HepG2 (cell line): Measurements from ENCODE around the gene HLA-B. TPM values are rescaled to one million over a fixed set of nuclear protein-coding genes. Genes with fewer than 3 reads are reported as not detected.

Experiments used
- ATAC-seq: fragments of 200-7000 bp; cut with Tn5 transposase; 3 replicates; pipeline ENCODE4 v1.9.1; 2020; ENCODE audit warnings: mild to moderate bottlenecking, moderate library complexity
- BruUV-seq: library from RNA; stranded (reverse); fragments of 400-500 nt; replicated peaks from 2 replicates; lab custom pipeline; 2021; lab: Mats Ljungman, UMichigan
- CTCF ChIA-PET: fragments of 300-600 bp; formaldehyde crosslinking; extraction: SDS; loops from one replicate; lab custom pipeline; 2021; ENCODE audit warnings: low total read pairs, inconsistent platforms, low intra/inter-chr PET ratio; lab: Yijun Ruan, JAX
- POLR2A ChIA-PET: fragments of 350-600 bp; sonication (Branson Sonifier 250); formaldehyde crosslinking; loops from one replicate; lab custom pipeline; 2020; ENCODE audit warnings: antibody characterized with exemption, inconsistent platforms; lab: Yijun Ruan, JAX
- DNase-seq: peaks from one replicate; pipeline ENCODE4 v3.0.0-alpha.2; 2015; ENCODE audit warnings: low spot score
- FAIRE-seq: peaks from 3 replicates; lab custom pipeline; 2011; peaks lifted over from hg19 to GRCh38; lab: Jason Lieb, UNC
- H2AFZ ChIP-seq: one replicate; pipeline ENCODE4 v1.6.1; 2011; ENCODE audit warnings: low read length, inconsistent platforms
- H3K27ac ChIP-seq: fragments of 300-600 bp; 3 replicates; pipeline ENCODE4 v1.8.0; 2011; ENCODE audit warnings: mixed run types, mild to moderate bottlenecking, mixed read lengths, low read length, inconsistent platforms; ENCODE audit not compliant: insufficient read depth; ENCODE audit errors: extremely low read length
- H3K27me3 ChIP-seq, 2 experiments: fragments of 200-600 bp in 1 of 2; 2 replicates in 1 of 2; 3 replicates in 1 of 2; pipeline versions ENCODE4 v1.6.0 to v1.8.0; 2011; ENCODE audit warnings: low read length in 2 of 2, mild to moderate bottlenecking in 2 of 2, moderate library complexity in 2 of 2, inconsistent platforms in 1 of 2; ENCODE audit not compliant: insufficient read depth in 2 of 2, control insufficient read depth in 1 of 2
- H3K36me3 ChIP-seq, 2 experiments: fragments of 200-600 bp in 1 of 2; replicated peaks in 1 of 2; 2 replicates in 1 of 2; 3 replicates in 1 of 2; pipeline versions ENCODE4 v1.5.1 to v1.8.0; 2011; ENCODE audit warnings: low read length in 2 of 2, inconsistent platforms in 1 of 2; ENCODE audit not compliant: insufficient read depth in 2 of 2, control insufficient read depth in 1 of 2
- H3K4me1 ChIP-seq: 2 replicates; pipeline ENCODE4 v1.5.1; 2012; ENCODE audit warnings: low read length, inconsistent platforms; ENCODE audit not compliant: insufficient read depth
- H3K4me2 ChIP-seq: 2 replicates; pipeline ENCODE4 v1.6.0; 2011; ENCODE audit warnings: low read depth, low read length, inconsistent platforms
- H3K4me3 ChIP-seq, 3 experiments: fragments of 200-600 bp in 1 of 3; sonication (generic), shearing (Covaris generic) in 1 of 3; replicated peaks in 1 of 3; 2 replicates each; pipeline ENCODE4 v1.5.1; 2011 to 2016; ENCODE audit warnings: low read length in 3 of 3, inconsistent platforms in 2 of 3, low read depth in 2 of 3, mild to moderate bottlenecking in 2 of 3, control low read depth in 1 of 3, mixed read lengths in 1 of 3; ENCODE audit not compliant: insufficient read depth in 1 of 3
- H3K79me2 ChIP-seq: one replicate; pipeline ENCODE4 v1.6.1; 2011; ENCODE audit warnings: low read length, inconsistent platforms; ENCODE audit not compliant: insufficient read depth
- H3K9ac ChIP-seq: 2 replicates; pipeline ENCODE4 v1.6.0; 2011; ENCODE audit warnings: mild to moderate bottlenecking, low read depth, low read length, inconsistent platforms; ENCODE audit not compliant: insufficient read depth
- H3K9me3 ChIP-seq: 2 replicates; pipeline ENCODE4 v1.5.1; 2012; ENCODE audit warnings: mild to moderate bottlenecking, low read length
- H4K20me1 ChIP-seq: 2 replicates; pipeline ENCODE4 v1.6.0; 2011; ENCODE audit warnings: inconsistent platforms, mild to moderate bottlenecking, low read length, moderate library complexity; ENCODE audit not compliant: insufficient read depth
- LCORL ChIP-seq, 2 experiments: fragments of 450-650 bp in 1 of 2; sonication (generic) in 1 of 2; formaldehyde crosslinking in 1 of 2; IDR thresholded peaks; 2 replicates each; pipeline versions ENCODE4 v1.5.0 to v1.6.1; 2017 to 2020; ENCODE audit warnings: antibody characterized with exemption in 1 of 2, missing genetic modification reagents in 1 of 2
- NR3C1 ChIP-seq: sonication (generic); formaldehyde crosslinking; IDR thresholded peaks from 2 replicates; pipeline ENCODE4 v1.4.0; 2020; ENCODE audit warnings: missing genetic modification reagents
- PLRG1 ChIP-seq: fragments of 450-650 bp; conservative IDR thresholded peaks from 2 replicates; pipeline ENCODE4 v1.6.1; 2016
- ZBTB1 ChIP-seq: sonication (generic); formaldehyde crosslinking; IDR thresholded peaks from 2 replicates; pipeline ENCODE4 v1.4.0; 2020; ENCODE audit warnings: missing genetic modification reagents, borderline replicate concordance
- ZNF263 ChIP-seq: sonication (generic); formaldehyde crosslinking; IDR thresholded peaks from 2 replicates; pipeline ENCODE4 v1.4.0; 2020; ENCODE audit warnings: missing genetic modification reagents
- ZNF274 ChIP-seq: sonication (generic); formaldehyde crosslinking; IDR thresholded peaks from 2 replicates; pipeline ENCODE4 v1.5.1; 2020; ENCODE audit warnings: mild to moderate bottlenecking, missing genetic modification reagents
- ZNF292 ChIP-seq: sonication (generic); formaldehyde crosslinking; IDR thresholded peaks from 2 replicates; pipeline ENCODE4 v1.8.1; 2022; ENCODE audit warnings: mild to moderate bottlenecking, low read depth, missing genetic modification reagents, borderline replicate concordance
- ZNF331 ChIP-seq: sonication (generic); formaldehyde crosslinking; IDR thresholded peaks from 2 replicates; pipeline ENCODE4 v1.4.0; 2020; ENCODE audit warnings: missing genetic modification reagents
- ZNF709 ChIP-seq: sonication (generic); formaldehyde crosslinking; IDR thresholded peaks from 2 replicates; pipeline ENCODE4 v1.5.0; 2020; ENCODE audit warnings: mild to moderate bottlenecking, missing genetic modification reagents
- WGBS: methylation state at CpG from one replicate; pipeline ENCODE4 v1.1.6; 2017; ENCODE audit warnings: low lambda C conversion rate; 5-methylcytosine and 5-hydroxymethylcytosine counted together
- in situ Hi-C: cut with HindIII; loops from 2 replicates; pipeline ENCODE4 v1.10.0; 2017; ENCODE audit warnings: low pct_unique_long_range_greater_than_20kb; ENCODE audit not compliant: extremely low pct_ligation_motif_present
- intact Hi-C: fragments of 100-400 bp; cut with micrococcal nuclease; formaldehyde crosslinking; loops from one replicate; pipeline ENCODE4 v1.10.0; 2022; ENCODE audit not compliant: unreplicated experiment
- polyA plus RNA-seq, 8 experiments: library from polyadenylated mRNA; depleted of rRNA in 3 of 8; stranded (reverse) in 7 of 8; unstranded in 1 of 8; fragments of >200 nt; fragmentation: Illumina TruSeq in 4 of 8; extraction: Trizol in 4 of 8; gene quantifications; 2 replicates each; pipeline versions ENCODE4 v1.2.1 to v1.2.3, GENCODE V29; 2011 to 2016; ENCODE audit warnings: low read depth in 4 of 8, missing spikeins in 1 of 8, mixed read lengths in 1 of 8; ENCODE audit not compliant: insufficient read depth in 1 of 8
- total RNA-seq, 5 experiments: library from RNA; depleted of rRNA; stranded (reverse); fragments of >200 nt; fragmentation: Illumina TruSeq; extraction: Trizol; gene quantifications; 2 replicates each; pipeline ENCODE4 v1.2.3, GENCODE V29; 2016; ENCODE audit warnings: low read depth in 1 of 5
- TF ChIP-seq, protein P1 (sequence below): sonication (generic); formaldehyde crosslinking; IDR thresholded peaks from 2 replicates; pipeline ENCODE4 v1.8.0; 2022; ENCODE audit warnings: mild to moderate bottlenecking, missing genetic modification reagents; ENCODE audit not compliant: insufficient replicate concordance
- TF ChIP-seq, protein P2 (sequence below): sonication (generic); formaldehyde crosslinking; IDR thresholded peaks from 2 replicates; pipeline ENCODE4 v1.4.0; 2020; ENCODE audit warnings: missing genetic modification reagents, borderline replicate concordance

The HLA-B gene
- total and polyA plus RNA-seq, 2 of the 13 experiments (the other 11 are each of a cell fraction or from before 2014, with no cell fraction given), result 35.3 to 88.9 TPM

DNA sequence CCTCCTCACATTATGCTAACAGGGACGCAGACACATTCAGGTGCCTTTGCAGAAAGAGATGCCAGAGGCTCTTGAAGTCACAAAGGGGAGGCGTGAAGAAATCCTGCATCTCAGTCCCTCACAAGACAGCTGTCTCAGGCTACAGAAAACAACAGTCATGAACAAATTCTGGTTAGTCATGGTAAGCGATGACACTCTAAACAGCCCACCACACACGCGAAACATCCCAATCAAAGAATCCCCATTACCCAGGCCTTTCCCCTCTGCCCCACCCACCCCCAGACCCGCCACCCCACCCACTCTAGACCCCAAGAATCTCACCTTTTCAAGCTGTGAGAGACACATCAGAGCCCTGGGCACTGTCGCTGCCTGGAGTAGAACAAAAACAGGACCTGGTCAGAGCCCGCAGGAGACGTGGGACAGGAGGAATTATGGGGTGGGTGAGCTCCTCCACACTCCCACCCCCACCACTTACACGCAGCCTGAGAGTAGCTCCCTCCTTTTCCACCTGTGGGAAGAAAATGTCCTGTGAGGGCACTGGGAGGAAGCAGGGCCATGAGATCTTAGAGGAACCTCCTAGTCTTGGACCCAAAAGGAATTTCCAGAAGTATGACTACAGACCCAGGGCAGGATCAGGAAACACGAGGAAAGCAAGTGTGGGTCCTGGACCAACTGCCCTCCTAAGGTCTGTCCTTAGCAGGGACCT is 2.7 kb downstream of the HLA-B start:
- no TSS peak for BruUV-seq
- CTCF ChIA-PET, result no interaction called here
- TF ChIP-seq, protein P1, sequence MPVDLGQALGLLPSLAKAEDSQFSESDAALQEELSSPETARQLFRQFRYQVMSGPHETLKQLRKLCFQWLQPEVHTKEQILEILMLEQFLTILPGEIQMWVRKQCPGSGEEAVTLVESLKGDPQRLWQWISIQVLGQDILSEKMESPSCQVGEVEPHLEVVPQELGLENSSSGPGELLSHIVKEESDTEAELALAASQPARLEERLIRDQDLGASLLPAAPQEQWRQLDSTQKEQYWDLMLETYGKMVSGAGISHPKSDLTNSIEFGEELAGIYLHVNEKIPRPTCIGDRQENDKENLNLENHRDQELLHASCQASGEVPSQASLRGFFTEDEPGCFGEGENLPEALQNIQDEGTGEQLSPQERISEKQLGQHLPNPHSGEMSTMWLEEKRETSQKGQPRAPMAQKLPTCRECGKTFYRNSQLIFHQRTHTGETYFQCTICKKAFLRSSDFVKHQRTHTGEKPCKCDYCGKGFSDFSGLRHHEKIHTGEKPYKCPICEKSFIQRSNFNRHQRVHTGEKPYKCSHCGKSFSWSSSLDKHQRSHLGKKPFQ (CRISPR knock-in tag), result no peak
- TF ChIP-seq ZNF709 (CRISPR knock-in tag) (no peak), NR3C1 (CRISPR knock-in tag) (no peak), ZNF274 (CRISPR knock-in tag) (no peak), ZBTB1 (CRISPR knock-in tag) (no peak), ZNF292 (CRISPR knock-in tag) (no peak), LCORL (IDR thresholded peaks at IDR 0.05) (no peak), LCORL (CRISPR knock-in tag; IDR thresholded peaks at IDR 0.05) (no peak), ZNF331 (CRISPR knock-in tag) (no peak), ZNF263 (CRISPR knock-in tag) (no peak), PLRG1 (no peak)
- TF ChIP-seq, protein P2, sequence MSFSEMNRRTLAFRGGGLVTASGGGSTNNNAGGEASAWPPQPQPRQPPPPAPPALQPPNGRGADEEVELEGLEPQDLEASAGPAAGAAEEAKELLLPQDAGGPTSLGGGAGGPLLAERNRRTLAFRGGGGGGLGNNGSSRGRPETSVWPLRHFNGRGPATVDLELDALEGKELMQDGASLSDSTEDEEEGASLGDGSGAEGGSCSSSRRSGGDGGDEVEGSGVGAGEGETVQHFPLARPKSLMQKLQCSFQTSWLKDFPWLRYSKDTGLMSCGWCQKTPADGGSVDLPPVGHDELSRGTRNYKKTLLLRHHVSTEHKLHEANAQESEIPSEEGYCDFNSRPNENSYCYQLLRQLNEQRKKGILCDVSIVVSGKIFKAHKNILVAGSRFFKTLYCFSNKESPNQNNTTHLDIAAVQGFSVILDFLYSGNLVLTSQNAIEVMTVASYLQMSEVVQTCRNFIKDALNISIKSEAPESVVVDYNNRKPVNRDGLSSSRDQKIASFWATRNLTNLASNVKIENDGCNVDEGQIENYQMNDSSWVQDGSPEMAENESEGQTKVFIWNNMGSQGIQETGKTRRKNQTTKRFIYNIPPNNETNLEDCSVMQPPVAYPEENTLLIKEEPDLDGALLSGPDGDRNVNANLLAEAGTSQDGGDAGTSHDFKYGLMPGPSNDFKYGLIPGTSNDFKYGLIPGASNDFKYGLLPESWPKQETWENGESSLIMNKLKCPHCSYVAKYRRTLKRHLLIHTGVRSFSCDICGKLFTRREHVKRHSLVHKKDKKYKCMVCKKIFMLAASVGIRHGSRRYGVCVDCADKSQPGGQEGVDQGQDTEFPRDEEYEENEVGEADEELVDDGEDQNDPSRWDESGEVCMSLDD, result no peak
- Histone ChIP-seq H3K9me3 (no peaks in the 10 kb centered on the region), H3K27me3 (peaks cover 0 to 19% of the 10 kb centered on the region in 2 experiments; a peak in 2 of 5 replicates), H2AFZ (no peak overlapping the region), H3K79me2 (no peaks in the 10 kb centered on the region), H3K36me3 (no peaks in the 10 kb centered on the region), H4K20me1 (no peaks in the 10 kb centered on the region), H3K4me2 (no peak overlapping the region), H3K9ac (no peak overlapping the region), H3K4me1 (no peaks in the 10 kb centered on the region), H3K4me3 (no peak overlapping the region), H3K27ac (no peak overlapping the region)
- WGBS, result 60% methylated on average over 9 of the region's 11 CpGs
- in situ Hi-C loops, result loop anchor here (5.0 to 25.0 kb wide), 2 partner anchors 87 to 1467 kb away; no protein-coding TSS in a partner anchor
- FAIRE-seq (no peak), DNase-seq (no peak), ATAC-seq (no peak)
- intact Hi-C loops, result loop anchor here (2.0 kb wide), 1 partner anchor 86 kb away; no protein-coding TSS in a partner anchor
- POLR2A ChIA-PET, result no interaction called here
